ENCODE data around the gene NTRK2.

The NTRK2 gene

DNA sequence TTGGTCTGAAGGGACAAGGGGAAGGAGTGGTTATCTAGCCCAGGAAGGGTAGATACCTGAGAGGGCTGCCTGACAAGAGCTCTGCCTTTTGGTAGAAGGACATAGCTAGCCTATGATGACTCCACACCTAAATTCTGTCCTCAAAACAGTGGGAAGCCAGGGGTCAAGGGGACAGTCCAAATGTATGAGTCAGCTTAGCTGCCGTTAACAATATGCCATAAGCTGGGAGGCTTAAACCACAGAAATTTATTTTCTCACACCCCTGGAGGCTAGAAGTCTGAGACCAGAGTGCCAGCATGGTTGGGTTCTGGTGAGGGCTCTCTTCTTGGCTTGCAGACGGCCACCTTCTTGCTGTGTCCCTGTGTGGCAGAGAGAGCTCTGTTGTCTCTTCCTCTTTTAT lies 306.4 kb downstream of the NTRK2 start:
- DNase-seq (ENCODE audit: low spot score): no peak

DNA sequence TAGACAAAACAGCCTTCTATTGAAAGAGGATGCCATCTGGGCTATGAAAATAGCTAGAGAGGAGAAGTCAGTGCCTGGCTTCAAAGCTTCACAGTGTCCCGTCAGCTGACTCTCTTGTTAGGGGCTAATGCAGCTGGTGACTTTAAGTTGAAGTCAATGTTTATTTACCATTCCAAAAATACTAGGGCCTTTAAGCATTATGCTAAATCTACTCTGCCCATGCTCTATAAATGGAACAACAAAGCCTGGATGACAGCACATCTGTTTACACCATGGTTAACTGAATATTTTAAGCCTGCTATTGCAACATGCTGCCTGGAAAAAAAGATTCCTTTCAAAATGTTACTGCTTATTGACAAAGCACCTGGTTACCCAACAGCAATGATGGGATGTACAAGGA lies 309.1 kb downstream of the NTRK2 start:
- DNase-seq (ENCODE audit: low spot score): no peak

DNA sequence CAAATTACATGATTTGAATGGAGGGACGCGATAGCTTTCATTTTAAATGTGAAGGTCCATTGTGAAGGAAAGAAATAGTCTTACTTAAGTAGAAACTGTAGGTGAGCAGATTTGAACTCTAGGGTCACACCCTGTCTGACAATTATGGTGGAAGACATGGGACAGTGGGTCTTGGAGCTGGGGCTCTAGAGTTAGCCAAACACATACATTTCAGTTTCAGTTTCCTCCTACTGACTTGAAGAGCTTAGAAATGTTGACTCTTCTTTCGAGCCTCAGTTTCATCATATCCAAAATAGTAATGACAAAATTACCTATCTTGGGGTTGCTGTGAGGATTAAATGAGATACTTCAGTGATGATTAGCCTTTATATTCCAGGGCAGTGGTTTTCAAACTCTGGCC lies 314.2 kb downstream of the NTRK2 start:
- no peak for DNase-seq (ENCODE audit: low spot score)

DNA sequence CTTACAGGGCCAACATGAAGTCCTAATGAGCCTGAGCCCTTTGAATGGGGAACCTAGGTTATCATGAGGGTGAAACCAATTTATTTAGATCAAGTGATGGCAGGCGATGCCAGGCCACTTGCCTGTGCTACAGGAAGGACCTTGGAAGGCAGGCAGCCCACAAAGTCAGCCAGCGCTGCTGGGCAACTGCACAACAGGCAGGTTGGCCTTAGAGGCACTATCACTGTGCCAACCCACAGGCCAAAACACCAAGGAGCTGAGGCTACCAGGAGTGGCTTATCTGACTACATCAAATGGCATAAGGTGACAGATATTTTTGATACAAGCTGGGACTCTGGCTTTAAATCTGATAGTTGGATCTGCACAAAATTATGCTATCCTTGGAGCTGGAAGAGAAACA lies 319.1 kb downstream of the NTRK2 start:
- DNase-seq (ENCODE audit: low spot score): no peak

DNA sequence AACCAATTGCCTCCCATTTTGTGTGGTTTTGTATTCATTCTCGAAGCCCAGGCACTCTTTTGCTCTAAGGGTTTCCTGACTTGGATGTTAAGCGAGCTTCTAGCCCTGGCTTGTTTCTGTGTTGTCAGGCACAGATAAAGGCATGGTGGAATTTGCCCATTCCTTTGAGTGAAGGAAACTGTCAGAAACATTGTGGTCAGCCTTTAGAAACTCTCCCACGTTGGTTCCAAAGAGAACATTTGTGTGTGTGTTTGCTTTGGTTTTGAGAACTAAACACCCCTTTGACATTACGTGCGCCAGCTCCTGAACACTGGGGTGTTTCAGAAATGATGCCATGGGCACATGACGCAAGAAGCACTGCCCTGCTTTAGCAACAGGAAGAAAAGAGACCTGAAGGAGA lies 320.9 kb downstream of the NTRK2 start:
- DNase-seq (ENCODE audit: low spot score): no peak

DNA sequence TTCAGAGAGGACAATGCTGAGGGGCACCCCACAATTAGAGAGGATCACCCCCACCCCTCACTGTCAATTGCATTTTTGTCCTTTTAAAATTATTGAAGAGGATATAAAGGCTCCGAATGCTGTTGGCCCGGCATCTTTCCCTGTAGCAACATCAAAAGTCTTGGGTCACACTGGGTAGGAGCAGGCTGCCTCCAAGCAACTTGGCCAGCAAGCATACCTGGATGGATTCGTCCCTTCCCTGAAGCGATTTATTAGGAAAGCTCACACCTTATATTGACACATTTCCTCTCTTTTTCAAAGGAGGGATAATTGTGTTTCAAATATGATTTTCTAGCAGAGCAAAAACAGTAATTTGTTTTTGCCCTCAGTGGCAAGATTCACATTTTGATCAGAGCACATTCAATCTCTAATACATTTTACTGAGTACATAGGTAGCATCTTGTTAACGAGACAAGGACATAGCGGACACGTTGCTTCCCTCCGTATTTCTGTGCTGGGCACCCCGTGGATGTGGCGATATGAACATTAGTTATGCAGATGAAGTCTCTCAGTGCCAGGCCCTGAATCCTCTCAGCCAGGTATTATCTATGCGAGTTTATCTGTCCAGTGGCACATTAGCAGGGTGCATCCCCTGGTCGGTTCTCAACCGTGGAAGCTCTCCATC lies 321.5 kb downstream of the NTRK2 start:
- no peak for DNase-seq (ENCODE audit: low spot score)

DNA sequence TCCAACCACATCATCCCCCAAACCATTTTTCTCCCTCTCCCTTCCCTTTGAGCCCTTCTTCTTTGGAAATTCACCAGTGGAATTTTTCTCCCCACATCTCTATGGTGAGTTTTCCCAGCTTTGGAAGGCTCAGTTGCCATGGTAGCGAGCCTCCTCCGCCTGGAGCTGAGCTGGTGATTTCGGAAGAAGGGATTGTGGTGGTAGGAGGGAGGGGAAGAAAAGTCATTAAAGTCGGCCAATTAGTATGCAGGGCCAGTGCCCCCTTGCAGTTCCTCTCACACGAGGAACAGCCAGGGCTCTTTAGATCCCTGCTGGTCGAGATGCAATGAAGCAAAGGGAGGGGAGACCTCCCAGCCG lies 322.0 kb downstream of the NTRK2 start:
- DNase-seq (ENCODE audit: low spot score): no peak

DNA sequence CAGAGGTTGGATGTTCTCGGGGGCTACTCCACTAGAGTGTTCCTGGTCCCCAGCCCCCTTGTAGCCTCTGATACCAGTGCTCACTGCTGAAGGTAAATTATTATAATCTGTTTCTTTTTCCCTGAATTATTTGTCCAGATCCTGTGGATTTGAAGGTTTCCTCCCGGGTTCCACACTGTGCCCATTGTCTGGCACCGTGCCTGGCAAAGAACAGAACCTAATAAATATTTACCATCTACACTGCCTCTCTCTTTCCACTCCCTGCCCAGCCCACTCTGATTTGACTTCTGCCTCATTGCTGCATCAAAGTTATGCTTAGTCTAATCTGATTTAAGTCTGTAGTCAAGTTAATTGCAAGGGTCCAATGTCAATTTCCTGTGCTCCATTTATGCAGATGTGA lies 322.9 kb downstream of the NTRK2 start:
- no peak for DNase-seq (ENCODE audit: low spot score)

DNA sequence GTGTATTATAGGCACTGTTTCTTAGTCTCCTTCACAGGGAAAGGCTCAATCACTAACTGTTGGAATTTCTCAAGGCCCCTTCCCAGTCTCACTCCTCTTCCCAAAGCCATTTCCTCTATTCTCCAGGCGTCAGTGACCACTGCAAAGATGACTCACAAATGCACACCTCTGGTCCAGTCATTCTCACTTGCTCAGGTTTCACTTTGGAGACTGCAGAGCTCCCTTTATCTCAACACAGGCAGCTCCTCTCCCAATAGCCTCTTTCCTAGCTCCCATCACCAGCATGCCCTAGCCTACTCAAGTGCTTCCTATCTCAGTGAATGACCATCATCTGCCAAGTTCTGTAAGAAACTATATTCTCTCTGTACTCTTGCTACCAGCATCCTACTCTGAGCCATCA lies 323.6 kb downstream of the NTRK2 start:
- no peak for DNase-seq (ENCODE audit: low spot score)

DNA sequence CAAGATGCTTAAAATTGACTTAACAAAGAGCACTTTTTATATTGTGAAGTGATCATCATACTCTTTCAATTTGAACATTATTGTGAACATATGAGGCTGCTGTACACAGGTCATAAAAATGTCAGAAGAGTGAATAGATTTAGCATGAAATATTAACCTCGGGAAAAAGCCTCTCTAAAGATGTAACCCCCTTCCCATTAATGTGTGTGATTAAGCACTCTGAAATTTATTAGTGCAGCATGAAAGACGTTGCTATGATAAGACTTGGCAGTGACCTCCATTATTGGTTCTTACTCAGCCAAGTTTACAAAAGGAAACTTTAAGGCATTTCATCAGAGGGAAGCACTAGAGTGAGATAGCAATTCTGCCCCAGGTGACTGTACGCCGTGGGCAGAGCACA lies 326.5 kb downstream of the NTRK2 start:
- DNase-seq (ENCODE audit: low spot score): peak; percentile 35

DNA sequence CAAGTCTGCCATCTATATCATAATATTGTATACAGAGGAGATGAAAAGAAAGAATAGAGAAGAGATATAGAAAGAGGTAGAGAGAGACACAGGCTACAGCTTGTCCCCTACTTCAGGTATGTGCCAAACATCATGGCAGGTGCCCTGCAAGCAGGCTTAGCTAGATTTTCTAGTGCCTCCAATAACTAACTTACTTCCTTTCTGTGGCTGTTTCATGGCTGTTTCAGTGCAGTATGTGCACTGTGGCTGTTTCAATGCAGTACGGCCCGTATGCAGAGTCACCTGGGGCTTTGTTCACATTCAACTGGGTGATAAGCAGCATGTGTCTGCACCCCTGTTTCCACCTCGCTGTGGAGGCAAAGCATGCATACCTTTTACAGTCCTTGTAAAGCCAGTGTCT lies 327.2 kb downstream of the NTRK2 start:
- no peak for DNase-seq (ENCODE audit: low spot score)

DNA sequence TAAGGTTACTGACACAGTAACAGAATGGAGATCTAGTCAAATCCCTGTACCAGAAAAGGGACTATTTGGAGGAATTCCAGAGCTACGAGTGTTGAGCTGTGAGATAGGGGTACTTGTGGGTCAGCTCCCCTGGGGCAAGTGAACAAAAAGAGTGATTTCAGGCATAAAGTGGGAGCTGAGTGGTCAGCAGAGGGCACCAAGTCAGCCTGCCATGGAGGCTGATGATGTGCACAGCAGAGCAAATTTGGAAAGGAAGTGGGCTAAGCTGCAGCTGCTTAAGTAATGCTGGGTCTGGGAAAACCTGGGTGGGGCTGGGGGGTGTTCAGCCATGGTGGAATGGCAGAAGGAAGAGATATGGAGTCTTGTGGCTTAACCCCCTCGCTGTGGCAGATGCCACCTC lies 327.9 kb downstream of the NTRK2 start:
- DNase-seq (ENCODE audit: low spot score): no peak

DNA sequence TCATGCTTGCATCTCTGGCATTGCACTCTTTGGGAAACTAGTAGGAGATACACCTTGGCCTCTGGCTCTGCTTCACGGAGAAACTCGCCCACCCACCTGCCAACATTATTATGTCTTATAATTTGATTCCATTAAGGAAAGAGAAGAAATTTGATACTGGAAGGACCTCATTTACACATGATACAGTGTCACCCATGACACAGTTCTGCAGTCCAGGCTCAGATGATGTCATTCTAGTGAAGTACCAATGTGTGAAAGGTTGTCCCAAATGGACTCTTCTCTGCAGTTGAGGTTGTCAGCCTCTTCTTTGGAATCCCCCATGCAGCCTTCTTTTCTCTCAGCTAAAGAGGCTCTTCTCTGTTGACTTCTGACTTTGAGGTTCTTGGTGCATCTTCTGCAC lies 329.1 kb downstream of the NTRK2 start:
- no peak for DNase-seq (ENCODE audit: low spot score)

DNA sequence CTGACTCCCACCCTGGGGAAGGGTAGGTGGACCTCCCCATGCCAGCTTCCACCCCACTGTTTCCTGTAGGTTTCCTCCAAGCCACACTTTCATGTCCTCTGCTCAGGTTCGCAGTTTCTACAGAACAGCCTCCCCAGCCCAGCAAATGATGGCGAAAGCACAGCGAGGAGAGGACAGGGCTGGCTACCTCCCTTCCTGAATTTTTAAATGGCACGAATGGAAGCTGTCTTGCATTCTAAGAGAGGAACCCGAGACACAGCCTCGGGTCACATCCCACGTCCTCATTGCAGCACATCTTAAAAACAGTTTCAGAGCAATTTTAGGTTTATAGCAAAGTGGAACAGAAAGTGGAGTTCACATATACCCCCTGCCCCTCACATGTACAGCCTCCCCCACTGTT lies 330.3 kb downstream of the NTRK2 start:
- no peak for DNase-seq (ENCODE audit: low spot score)

DNA sequence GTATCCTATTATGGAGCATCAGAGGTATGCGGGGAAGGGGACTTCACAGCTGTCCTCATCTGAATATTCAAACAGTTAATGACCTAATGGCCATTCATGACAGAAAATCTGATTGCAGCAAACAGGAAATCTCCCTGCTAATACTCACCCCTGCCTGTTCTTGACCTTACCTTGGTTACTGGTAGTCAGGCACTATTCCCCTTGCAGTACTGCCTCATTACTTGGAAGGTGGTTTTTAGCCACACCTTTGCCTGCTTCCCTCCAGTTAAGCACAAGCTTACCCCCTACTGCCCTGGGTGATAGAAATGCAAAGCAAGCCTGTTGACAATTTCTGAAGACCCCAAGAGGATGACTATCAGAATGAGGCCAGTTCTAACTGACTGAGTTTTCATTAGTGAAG lies 332.4 kb downstream of the NTRK2 start:
- no peak for DNase-seq (ENCODE audit: low spot score)

DNA sequence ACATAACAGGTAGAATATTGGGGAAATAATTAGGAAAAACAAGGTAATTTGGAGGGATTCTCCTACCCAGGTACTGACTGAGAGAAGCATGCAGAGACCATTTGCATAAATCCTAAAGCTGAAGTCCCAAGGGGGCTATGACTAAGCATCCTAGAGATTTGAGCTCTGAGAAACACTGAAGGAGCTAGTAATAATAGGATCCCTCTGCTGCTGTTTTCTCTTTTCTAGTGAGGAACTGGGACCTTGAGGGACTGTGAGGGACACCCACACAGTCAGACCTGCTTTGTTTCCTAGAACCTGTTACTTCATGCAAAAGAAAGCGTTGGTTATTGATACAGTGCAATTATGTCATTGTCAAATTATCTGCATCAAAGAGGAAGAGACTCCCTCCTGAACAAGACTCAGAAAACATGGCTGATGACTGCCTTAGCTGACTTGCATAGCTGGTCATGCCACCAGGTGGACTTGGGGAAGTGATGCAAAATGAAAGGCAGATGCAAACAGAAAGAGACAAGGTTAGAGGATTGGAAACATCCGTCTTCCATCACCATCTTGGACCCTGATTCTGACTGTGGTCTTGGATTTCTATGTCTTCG lies 335.4 kb downstream of the NTRK2 start:
- no peak for DNase-seq (ENCODE audit: low spot score)

DNA sequence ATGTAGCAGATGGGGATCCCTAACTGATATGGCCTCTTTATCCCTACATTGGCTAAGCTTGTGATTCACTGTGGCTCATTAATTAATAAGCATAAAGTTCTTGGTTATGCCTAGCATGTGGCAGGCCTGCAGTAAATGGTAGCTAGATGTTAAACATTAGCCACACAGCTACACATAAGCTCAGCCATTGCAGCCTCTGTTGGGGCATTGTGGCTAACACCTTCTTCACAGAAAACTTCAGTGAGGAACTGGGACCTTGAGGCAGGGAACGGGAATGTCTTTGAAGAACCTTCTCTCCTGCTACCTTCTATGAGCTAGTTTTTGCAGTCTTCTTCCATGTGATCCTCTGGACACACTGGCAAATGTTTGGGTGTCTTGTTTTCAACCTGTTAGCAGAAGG lies 338.2 kb downstream of the NTRK2 start:
- DNase-seq (ENCODE audit: low spot score): no peak

DNA sequence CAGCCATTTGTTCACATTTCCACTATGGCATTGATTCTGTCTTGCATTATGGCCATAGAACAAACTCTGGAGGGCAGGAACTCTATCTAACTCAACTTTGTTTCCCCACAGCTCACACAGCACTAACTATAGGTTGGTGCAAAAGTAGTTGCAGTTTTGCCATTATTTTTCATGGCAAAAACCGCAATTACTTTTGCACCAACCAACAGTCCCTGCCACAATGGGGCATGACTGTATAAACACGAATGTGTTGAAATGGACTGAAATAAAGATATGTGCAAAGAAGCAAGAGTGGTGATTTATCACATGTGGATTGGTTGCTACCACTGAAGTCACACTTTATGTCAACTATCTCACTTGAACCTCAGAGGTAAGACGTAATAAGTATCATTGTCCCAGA lies 338.7 kb downstream of the NTRK2 start:
- no peak for DNase-seq (ENCODE audit: low spot score)

DNA sequence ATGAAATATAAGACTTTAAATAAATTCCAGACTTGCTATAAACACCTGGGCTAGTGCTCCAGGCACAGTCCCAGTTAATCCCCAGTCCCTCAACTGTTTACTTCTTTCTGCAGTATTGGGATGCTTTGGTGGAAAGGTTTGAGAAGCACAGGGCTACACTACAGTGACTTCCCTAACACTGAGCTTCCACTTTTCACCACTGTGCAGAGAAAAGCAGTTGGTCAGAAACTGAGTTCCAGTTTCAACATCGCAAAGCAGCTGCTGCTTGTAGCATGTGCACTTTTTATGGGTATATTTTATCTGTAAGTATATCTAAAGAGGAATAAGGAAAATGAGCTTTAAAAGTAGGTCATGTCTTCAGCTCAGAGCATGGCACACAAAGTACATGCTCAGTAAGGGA lies 339.7 kb downstream of the NTRK2 start:
- DNase-seq (ENCODE audit: low spot score): no peak

DNA sequence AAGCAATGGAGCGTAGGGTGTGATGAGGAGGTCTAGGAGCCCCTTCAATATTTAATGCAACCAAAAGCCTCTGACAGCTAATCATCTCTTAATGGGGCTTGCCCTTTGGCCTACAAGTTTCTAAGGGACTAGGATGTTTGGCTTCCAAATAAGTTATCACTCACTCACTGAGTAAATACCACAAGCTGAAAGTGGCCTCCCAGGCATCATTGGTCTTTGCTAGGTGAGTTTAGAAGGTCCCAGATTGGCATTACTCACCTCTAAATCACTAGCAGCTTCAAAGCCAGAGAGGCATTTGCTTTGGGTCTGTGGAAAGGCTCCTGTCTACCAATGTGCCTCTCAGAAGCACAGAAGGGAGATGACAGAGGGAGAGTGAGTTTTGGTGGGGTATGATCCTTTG lies 344.2 kb downstream of the NTRK2 start:
- no peak for DNase-seq (ENCODE audit: low spot score)

DNA sequence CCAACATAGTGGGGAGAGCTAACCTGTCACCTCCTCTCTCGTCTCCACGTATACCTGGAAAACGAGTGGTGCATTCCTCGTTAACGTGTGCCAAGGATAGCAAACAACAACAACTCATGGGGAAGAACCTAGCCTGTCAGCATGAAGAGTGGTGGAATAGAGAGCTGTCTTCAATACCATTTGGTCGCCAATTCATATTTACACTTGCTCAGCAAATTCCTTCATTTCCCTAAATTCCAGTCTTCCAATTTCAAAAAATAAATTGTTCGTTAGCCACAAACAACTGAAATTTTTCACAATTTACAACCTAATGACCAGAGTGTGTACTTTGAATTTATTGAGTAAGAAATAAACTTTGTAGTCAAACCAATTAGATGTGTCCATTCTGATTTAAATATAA lies 344.8 kb downstream of the NTRK2 start:
- no peak for DNase-seq (ENCODE audit: low spot score)

DNA sequence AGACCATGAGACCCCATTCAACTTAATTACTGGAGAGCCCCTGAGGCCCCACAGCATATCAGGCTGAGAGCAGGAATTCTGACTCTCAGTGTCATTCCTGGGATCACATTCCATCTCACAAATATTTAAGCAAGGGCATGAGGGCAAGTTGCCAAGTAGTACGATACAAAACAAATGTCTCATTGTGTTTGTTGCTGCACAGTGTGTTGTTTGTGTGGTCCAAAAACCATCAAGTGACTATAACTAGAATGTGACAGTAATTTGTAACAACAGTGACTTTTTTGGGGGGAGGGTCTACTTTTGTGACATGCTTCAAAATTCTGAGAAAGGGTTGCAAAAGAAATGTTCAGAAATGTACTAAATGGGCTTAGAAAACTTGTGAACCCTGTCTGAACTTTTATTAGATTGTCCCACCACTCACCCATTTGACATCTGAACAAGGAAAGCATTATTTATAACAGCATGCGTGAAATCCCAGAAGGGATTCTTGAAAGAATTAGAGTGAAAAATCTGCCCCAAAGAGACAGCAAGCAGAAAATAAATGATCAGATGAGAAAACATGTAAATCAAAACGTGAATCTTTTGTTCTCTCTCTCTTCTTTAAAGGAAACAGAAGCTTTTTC lies 347.0 kb downstream of the NTRK2 start:
- DNase-seq (ENCODE audit: low spot score): no peak

DNA sequence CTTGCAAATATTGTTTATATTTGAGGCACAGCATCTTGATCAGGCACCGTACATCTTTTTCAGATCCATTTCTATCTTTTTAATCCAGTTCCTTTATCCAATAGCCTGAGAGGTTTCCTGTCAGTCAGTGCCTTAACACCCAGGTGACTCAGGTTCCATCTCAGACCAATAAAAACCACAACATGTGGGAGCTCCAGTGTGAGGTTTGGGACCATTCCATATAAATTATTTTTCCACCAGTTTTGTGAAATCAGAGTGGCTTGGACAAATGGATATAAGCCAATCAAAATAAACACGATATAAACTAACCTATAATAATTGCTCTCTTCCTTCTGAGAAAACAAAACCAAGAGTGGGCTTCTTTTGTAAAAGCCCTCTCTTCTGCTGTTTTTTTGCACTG lies 351.3 kb downstream of the NTRK2 start:
- no peak for DNase-seq (ENCODE audit: low spot score)

DNA sequence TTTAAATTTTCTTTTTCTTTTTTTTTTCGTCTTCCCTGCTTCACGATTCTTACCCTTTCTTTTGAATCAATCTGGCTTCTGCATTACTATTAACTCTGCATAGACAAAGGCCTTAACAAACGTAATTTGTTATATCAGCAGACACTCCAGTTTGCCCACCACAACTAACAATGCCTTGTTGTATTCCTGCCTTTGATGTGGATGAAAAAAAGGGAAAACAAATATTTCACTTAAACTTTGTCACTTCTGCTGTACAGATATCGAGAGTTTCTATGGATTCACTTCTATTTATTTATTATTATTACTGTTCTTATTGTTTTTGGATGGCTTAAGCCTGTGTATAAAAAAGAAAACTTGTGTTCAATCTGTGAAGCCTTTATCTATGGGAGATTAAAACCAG lies 352.2 kb downstream of the NTRK2 start:
- DNase-seq (ENCODE audit: low spot score): no peak
